B cell (primary cell): ENCODE results near the gene SPATA4. TPM values are rescaled to one million over a fixed set of nuclear protein-coding genes. Genes with fewer than 3 reads are reported as not detected.

ENCODE experiments used
- ATAC-seq: fragments of 200-7000 bp; cut with Tn5 transposase; one replicate; pipeline ENCODE4 v1.10.0; 2021; ENCODE audit warnings: low read depth, mild to moderate bottlenecking, moderate number of reproducible peaks, moderate library complexity
- CTCF ChIA-PET: fragments of 350-600 bp; sonication (Branson Sonifier 250); formaldehyde crosslinking; loops from one replicate; lab custom pipeline; 2021; ENCODE audit warnings: antibody characterized with exemption, inconsistent platforms; lab: Charles Lee
- POLR2A ChIA-PET: fragments of 350-600 bp; sonication (Branson Sonifier 250); formaldehyde crosslinking; loops from one replicate; lab custom pipeline; 2021; ENCODE audit warnings: antibody characterized with exemption; lab: Charles Lee
- DNase-seq: peaks from one replicate; pipeline ENCODE4 v3.0.0; 2013
- H2AFZ ChIP-seq: 2 replicates; pipeline ENCODE4 v1.6.1; 2012; ENCODE audit warnings: mild to moderate bottlenecking, low read depth, low read length; ENCODE audit not compliant: insufficient read depth, poor library complexity, severe bottlenecking
- H3K27ac ChIP-seq, 2 donors: 1 replicate in 1 of 2; 2 replicates in 1 of 2; pipeline ENCODE4 v1.5.1; 2012 to 2013; ENCODE audit warnings: low read length in 2 of 2, mild to moderate bottlenecking in 2 of 2, moderate library complexity in 1 of 2
- H3K27me3 ChIP-seq, 4 experiments: fragments of 200-600 bp in 1 of 4; sonication (generic) in 1 of 4; replicated peaks in 1 of 4; 1 replicate in 2 of 4; 2 replicates in 2 of 4; pipeline versions ENCODE4 v1.6.1 to v1.7.0; 2013 to 2016; ENCODE audit warnings: low read length in 3 of 4, mild to moderate bottlenecking in 2 of 4, mixed read lengths in 1 of 4, moderate library complexity in 1 of 4; ENCODE audit not compliant: insufficient read depth in 4 of 4, control insufficient read depth in 3 of 4; ENCODE audit errors: control extremely low read depth in 1 of 4
- H3K36me3 ChIP-seq, 2 experiments: replicated peaks in 1 of 2; 1 replicate in 1 of 2; 2 replicates in 1 of 2; pipeline versions ENCODE4 v1.6.1 to v1.7.1; 2013; ENCODE audit warnings: low read length in 1 of 2; ENCODE audit not compliant: insufficient read depth in 2 of 2, control insufficient read depth in 1 of 2; ENCODE audit errors: control extremely low read depth in 1 of 2, extremely low read depth in 1 of 2
- H3K4me1 ChIP-seq, 2 donors: fragments of 200-600 bp in 1 of 2; sonication (generic) in 1 of 2; 1 replicate in 1 of 2; 2 replicates in 1 of 2; pipeline versions ENCODE4 v1.5.1 to v1.6.1; 2013 to 2017; ENCODE audit warnings: low read length in 2 of 2; ENCODE audit not compliant: control insufficient read depth in 2 of 2, insufficient read depth in 2 of 2
- H3K4me2 ChIP-seq: replicated peaks from 2 replicates; pipeline ENCODE3; 2012; ENCODE audit warnings: mild to moderate bottlenecking, low read depth, low read length; ENCODE audit not compliant: poor library complexity, severe bottlenecking
- H3K4me3 ChIP-seq, 5 experiments: fragments of 200-600 bp in 1 of 5; sonication (generic) in 1 of 5; 1 replicate in 3 of 5; 2 replicates in 2 of 5; pipeline versions ENCODE4 v1.5.1 to v1.7.0; 2011 to 2016; ENCODE audit warnings: low read length in 4 of 5, mild to moderate bottlenecking in 4 of 5, low read depth in 2 of 5, control low read depth in 1 of 5, moderate library complexity in 1 of 5; ENCODE audit not compliant: insufficient read depth in 1 of 5; ENCODE audit errors: control extremely low read depth in 1 of 5, extremely low read depth in 1 of 5
- H3K79me2 ChIP-seq: fragments of 200-600 bp; sonication (generic); one replicate; pipeline ENCODE4 v1.6.0; 2016; ENCODE audit warnings: low read length; ENCODE audit not compliant: control insufficient read depth, insufficient read depth
- H3K9ac ChIP-seq: fragments of 200-600 bp; sonication (generic); 2 replicates; pipeline ENCODE4 v1.6.1; 2017; ENCODE audit warnings: mild to moderate bottlenecking, low read length, moderate library complexity
- H3K9me3 ChIP-seq, 3 donors: one replicate each; pipeline versions ENCODE4 v1.6.1 to v1.7.1; 2013; ENCODE audit warnings: low read length in 2 of 3; ENCODE audit not compliant: control insufficient read depth in 2 of 3, insufficient read depth in 1 of 3; ENCODE audit errors: control extremely low read depth in 1 of 3
- H4K20me1 ChIP-seq: 2 replicates; pipeline ENCODE4 v1.6.0; 2012; ENCODE audit warnings: mild to moderate bottlenecking, low read length; ENCODE audit not compliant: insufficient read depth, control insufficient read depth, poor library complexity, severe bottlenecking
- H3K27ac Mint-ChIP-seq: one replicate; pipeline ENCODE4 v1.8.0; 2021; ENCODE audit warnings: mixed read lengths
- H3K27me3 Mint-ChIP-seq: one replicate; pipeline ENCODE4 v1.8.0; 2021; ENCODE audit warnings: mixed read lengths
- H3K4me1 Mint-ChIP-seq: one replicate; pipeline ENCODE4 v1.8.0; 2021; ENCODE audit warnings: mixed read lengths
- H3K4me3 Mint-ChIP-seq: one replicate; pipeline ENCODE4 v1.8.0; 2021; ENCODE audit warnings: mixed read lengths
- H3K9me3 Mint-ChIP-seq: one replicate; pipeline ENCODE4 v1.8.0; 2022; ENCODE audit warnings: mixed read lengths; ENCODE audit not compliant: insufficient read depth
- EZH2 ChIP-seq: IDR thresholded peaks from 2 replicates; pipeline ENCODE4 v1.6.1; 2012; ENCODE audit warnings: borderline replicate concordance, low read depth, mild to moderate bottlenecking, moderate library complexity, low read length; ENCODE audit not compliant: insufficient read depth, poor library complexity, severe bottlenecking
- WGBS: methylation state at CpG from one replicate; pipeline ENCODE4 v1.1.5; 2013; ENCODE audit warnings: missing lambda C conversion rate; ENCODE audit not compliant: insufficient coverage; 5-methylcytosine and 5-hydroxymethylcytosine counted together
- intact Hi-C: fragments of 100-400 bp; cut with micrococcal nuclease; formaldehyde crosslinking; loops from one replicate; pipeline ENCODE4 v1.10.0; 2022
- polyA minus RNA-seq: library from RNA; depleted of rRNA, polyadenylated mRNA; stranded (reverse); fragments of >200 nt; gene quantifications from 2 replicates; pipeline ENCODE4 v1.2.3, GENCODE V29; 2012
- polyA plus RNA-seq: library from polyadenylated mRNA; depleted of rRNA; stranded (reverse); fragments of >200 nt; gene quantifications from 2 replicates; pipeline ENCODE4 v1.2.3, GENCODE V29; 2012
- total RNA-seq, 2 donors: library from RNA; stranded (reverse); fragments of 120-200 nt in 1 of 2; gene quantifications; 1 replicate in 1 of 2; 2 replicates in 1 of 2; pipeline versions ENCODE4 v1.2.3 to v1.2.4, GENCODE V29; 2013 to 2022
- TF ChIP-seq, protein P1 (sequence below): fragments of 200-600 bp; IDR thresholded peaks from one replicate; pipeline ENCODE4 v1.8.0; 2022; ENCODE audit warnings: antibody characterized with exemption, mild to moderate bottlenecking

SPATA4 gene
- total RNA-seq (not detected in 2 replicates), polyA plus RNA-seq (not detected in 2 replicates), polyA minus RNA-seq (not detected in 2 replicates)
- not detected for total RNA-seq (2013)

DNA sequence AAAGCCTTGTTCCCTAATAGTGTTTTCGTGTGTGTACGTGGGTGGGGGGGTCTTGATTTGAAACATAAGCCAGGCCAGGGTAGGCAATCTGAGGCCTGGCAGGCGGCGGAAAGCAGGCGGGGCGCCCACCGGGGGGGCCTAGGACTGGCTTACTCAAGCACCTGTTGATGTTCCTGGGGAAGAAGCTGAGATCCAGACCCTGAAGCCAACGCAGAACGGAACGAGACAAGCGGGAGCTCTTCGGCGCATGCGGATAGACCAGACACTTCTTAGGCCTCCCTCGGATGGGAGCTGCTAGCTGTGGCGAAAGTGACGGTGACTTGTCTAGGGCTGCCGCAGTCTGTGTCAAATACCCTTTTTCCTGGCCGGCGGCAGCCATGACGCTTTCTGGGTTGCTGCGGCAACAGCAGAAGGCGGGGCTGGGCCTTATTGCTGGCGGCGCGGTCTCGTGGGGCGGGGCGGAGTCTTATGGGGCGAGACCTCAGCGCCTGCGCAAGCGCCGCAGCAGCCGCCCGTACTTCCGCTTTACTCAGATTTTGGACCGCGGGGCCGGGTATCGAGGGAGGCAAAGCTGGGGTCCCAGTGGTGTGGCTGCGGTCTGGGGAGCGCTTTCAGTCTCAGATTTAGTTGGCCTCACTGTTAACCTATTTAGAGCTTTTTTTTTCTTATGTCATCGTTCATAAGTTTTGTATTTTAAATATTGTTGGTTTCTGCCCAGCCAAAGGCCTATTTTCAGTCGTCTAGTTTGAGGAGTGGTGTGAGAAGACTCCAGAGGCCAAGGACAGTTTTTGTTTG is at the start of gene SPATA4:
Gene SPATA4 (minus strand): TSS at position 402 of the 795 bp plus-strand sequence. CDS start 23 bp downstream, at position 379.
- Histone ChIP-seq H3K27me3 (peaks cover 0 to 22% (median 14%) of the 10 kb centered on the region in 4 experiments), H3K9ac (peak within 1 kb of the TSS; percentile 65), H3K79me2 (no peaks in the 10 kb centered on the region), H4K20me1 (no peaks in the 10 kb centered on the region), H3K36me3 (no peaks in the 10 kb centered on the region), H3K4me1 (peaks cover 9 to 10% of the 10 kb centered on the region in 2 donors), H3K27ac (peak within 1 kb of the TSS; percentile 65 to 73), H3K9me3 (peaks cover 0 to 2% (median 0%) of the 10 kb centered on the region in 3 donors), H3K4me3 (peak within 1 kb of the TSS; percentile 53 to 77 (median 63)), H2AFZ (peak within 1 kb of the TSS; percentile 87), H3K4me2 (peak within 1 kb of the TSS; percentile 95)
- TF ChIP-seq, protein P1, sequence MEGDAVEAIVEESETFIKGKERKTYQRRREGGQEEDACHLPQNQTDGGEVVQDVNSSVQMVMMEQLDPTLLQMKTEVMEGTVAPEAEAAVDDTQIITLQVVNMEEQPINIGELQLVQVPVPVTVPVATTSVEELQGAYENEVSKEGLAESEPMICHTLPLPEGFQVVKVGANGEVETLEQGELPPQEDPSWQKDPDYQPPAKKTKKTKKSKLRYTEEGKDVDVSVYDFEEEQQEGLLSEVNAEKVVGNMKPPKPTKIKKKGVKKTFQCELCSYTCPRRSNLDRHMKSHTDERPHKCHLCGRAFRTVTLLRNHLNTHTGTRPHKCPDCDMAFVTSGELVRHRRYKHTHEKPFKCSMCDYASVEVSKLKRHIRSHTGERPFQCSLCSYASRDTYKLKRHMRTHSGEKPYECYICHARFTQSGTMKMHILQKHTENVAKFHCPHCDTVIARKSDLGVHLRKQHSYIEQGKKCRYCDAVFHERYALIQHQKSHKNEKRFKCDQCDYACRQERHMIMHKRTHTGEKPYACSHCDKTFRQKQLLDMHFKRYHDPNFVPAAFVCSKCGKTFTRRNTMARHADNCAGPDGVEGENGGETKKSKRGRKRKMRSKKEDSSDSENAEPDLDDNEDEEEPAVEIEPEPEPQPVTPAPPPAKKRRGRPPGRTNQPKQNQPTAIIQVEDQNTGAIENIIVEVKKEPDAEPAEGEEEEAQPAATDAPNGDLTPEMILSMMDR: no peak
- TF ChIP-seq EZH2: no peak
- ATAC-seq (peak; percentile 98), DNase-seq (peak; percentile 96)
- ChIA-PET CTCF (interaction anchor here (0.9 to 1.1 kb wide), 3 partner anchors 18 to 130 kb away, joined by 3 to 4 read pairs (median 3); partner anchors contain the start of gene SPCS3), POLR2A (interaction anchor here (0.6 to 0.9 kb wide), 5 partner anchors 124 to 1912 kb away, joined by 3 to 8 read pairs (median 4); partner anchors contain the start of genes CEP44, FBXO8 and SPCS3)
- H3K27me3 Mint-ChIP-seq: peaks cover 44% of the 10 kb centered on the region
- H3K9me3 Mint-ChIP-seq: no peaks in the 10 kb centered on the region
- H3K4me1 Mint-ChIP-seq: peaks cover 9% of the 10 kb centered on the region
- H3K27ac Mint-ChIP-seq: peak within 1 kb of the TSS; percentile 87
- intact Hi-C loops: loop anchor here (1.0 to 2.0 kb wide), 3 partner anchors 124 to 1113 kb away; partner anchors contain the start of genes NEIL3, SPCS3 and WDR17
- peak within 1 kb of the TSS; percentile 94 for H3K4me3 Mint-ChIP-seq
- WGBS: under 1% methylated on average over 41 of the region's 45 CpGs
